Type B pancreatic cell (in vitro differentiated cells): ENCODE data around the gene PARD6B. TPM values are rescaled to one million over a fixed set of nuclear protein-coding genes. Genes with fewer than 3 reads are reported as not detected.

Source experiments
- DNase-seq: peaks from one replicate; pipeline ENCODE4 v3.0.0; 2021; ENCODE audit warnings: mixed read lengths; ENCODE audit not compliant: unreplicated experiment; ENCODE audit errors: extremely low spot score
- H3K27ac Mint-ChIP-seq: 2 replicates; pipeline ENCODE4 v1.8.0; 2021; ENCODE audit warnings: mild to moderate bottlenecking, mixed read lengths
- H3K27me3 Mint-ChIP-seq: 2 replicates; pipeline ENCODE4 v1.8.0; 2021; ENCODE audit warnings: mixed read lengths
- H3K36me3 Mint-ChIP-seq: 2 replicates; pipeline ENCODE4 v1.8.0; 2021; ENCODE audit warnings: mixed read lengths
- H3K4me1 Mint-ChIP-seq: one replicate; pipeline ENCODE4 v1.8.0; 2021; ENCODE audit warnings: mixed read lengths; ENCODE audit not compliant: unreplicated experiment
- H3K4me3 Mint-ChIP-seq: 2 replicates; pipeline ENCODE4 v1.8.0; 2021; ENCODE audit warnings: mild to moderate bottlenecking, mixed read lengths
- H3K9me3 Mint-ChIP-seq: 2 replicates; pipeline ENCODE4 v1.8.0; 2021; ENCODE audit warnings: mixed read lengths
- CTCF ChIP-seq: fragments of 200-600 bp; sonication (generic); conservative IDR thresholded peaks from 2 replicates; pipeline ENCODE4 v1.5.0; 2021; ENCODE audit warnings: antibody characterized with exemption, mild to moderate bottlenecking
- total RNA-seq: library from RNA; stranded (reverse); gene quantifications from 2 replicates; pipeline ENCODE4 v1.2.1, GENCODE V29; 2021; ENCODE audit warnings: low replicate concordance

Gene PARD6B
- total RNA-seq, 1 donor from 2014 or later = 27.7 TPM

DNA sequence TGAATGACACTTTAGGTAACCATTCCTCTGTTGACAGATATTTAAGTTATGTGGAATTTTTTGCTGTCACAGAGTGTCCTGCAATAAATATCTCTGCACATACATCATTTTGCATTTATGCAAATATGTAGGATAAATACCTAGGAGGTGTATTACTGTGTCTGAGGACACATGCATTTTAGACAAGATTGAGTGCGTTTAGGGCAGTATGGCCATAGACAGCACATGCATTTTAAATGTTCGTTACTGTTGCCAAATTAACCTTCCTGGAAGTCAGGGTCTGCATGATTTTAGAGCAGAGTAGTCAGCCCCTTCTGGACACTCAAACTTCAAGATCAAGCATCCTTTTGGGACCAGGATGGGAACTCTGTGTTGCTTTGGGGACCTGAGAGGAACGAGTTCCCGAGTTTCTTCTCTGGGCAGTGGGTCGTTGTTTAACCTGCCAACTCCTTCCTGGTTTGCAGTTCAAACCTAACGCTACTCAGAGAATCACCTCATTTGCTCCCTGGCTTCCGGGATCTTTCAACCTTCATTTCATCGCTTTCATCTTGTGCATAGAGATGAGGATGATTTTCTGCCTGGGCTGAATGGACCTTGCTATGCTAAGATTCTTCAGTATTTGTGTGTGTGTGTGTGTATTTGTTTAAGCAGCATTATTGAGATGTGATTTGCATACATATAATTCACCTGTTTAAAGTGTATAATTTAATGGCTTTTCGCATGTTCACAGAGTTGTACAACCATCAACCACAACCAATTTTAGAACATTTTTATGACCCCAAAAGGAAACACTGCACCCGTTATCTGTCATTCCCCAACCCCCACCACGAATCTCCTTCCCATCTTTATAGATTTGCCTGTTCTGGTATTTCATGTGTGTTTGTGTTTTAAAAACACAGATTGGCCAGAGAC is 73.3 kb downstream of the PARD6B start:
- Mint-ChIP-seq H3K27me3 (no peaks in the 10 kb centered on the region), H3K36me3 (no peaks in the 10 kb centered on the region), H3K4me3 (no peak overlapping the region), H3K4me1 (no peaks in the 10 kb centered on the region), H3K27ac (no peak overlapping the region), H3K9me3 (no peaks in the 10 kb centered on the region)
- no peak for TF ChIP-seq CTCF
- no peak for DNase-seq

GRCh38 chr20:50805349-50805684 is 73.9 kb downstream of the PARD6B start:
- Mint-ChIP-seq H3K27me3 (no peaks in the 10 kb centered on the region), H3K27ac (no peak overlapping the region), H3K4me3 (no peak overlapping the region), H3K4me1 (no peaks in the 10 kb centered on the region), H3K36me3 (no peaks in the 10 kb centered on the region), H3K9me3 (no peaks in the 10 kb centered on the region)
- no peak for TF ChIP-seq CTCF
- DNase-seq = no peak

GRCh38 chr20:50806126-50806768 is 74.9 kb downstream of the PARD6B start:
- no peak for TF ChIP-seq CTCF
- H3K27ac Mint-ChIP-seq = no peak overlapping the region
- no peaks in the 10 kb centered on the region for H3K9me3 Mint-ChIP-seq
- no peaks in the 10 kb centered on the region for H3K36me3 Mint-ChIP-seq
- H3K27me3 Mint-ChIP-seq = no peaks in the 10 kb centered on the region
- H3K4me1 Mint-ChIP-seq = no peaks in the 10 kb centered on the region
- no peak overlapping the region for H3K4me3 Mint-ChIP-seq
- no peak for DNase-seq

Other genes starting within 250 kb of the PARD6B start
- gene PTPN1, start 221.2 kb upstream of the PARD6B start, total RNA-seq = 26.6 and 27.6 TPM in 2 replicates
- gene RIPOR3, start 40.0 kb upstream of the PARD6B start, total RNA-seq = 1.9 and 5.1 TPM in 2 replicates
- gene BCAS4, start 63.5 kb downstream of the PARD6B start, total RNA-seq = 6.3 and 9.3 TPM in 2 replicates
- gene ADNP, start 199.9 kb downstream of the PARD6B start, total RNA-seq = 81.7 and 103 TPM in 2 replicates
- 36.2 and 40.8 TPM in 2 replicates for gene DPM1, start 227.0 kb downstream of the PARD6B start, total RNA-seq
- 7.4 and 8.2 TPM in 2 replicates for gene MOCS3, start 227.2 kb downstream of the PARD6B start, total RNA-seq